ENCODE data around the gene PIK3C3. TPM values are rescaled to one million over a fixed set of nuclear protein-coding genes. Genes with fewer than 3 reads are reported as not detected.
A peak's percentile ranks its signal among the peaks of the same experiment; 100 is the strongest.

PIK3C3 gene
- total RNA-seq, 2 experiments from 2014 or later = 52.6 to 62.1 TPM

DNA sequence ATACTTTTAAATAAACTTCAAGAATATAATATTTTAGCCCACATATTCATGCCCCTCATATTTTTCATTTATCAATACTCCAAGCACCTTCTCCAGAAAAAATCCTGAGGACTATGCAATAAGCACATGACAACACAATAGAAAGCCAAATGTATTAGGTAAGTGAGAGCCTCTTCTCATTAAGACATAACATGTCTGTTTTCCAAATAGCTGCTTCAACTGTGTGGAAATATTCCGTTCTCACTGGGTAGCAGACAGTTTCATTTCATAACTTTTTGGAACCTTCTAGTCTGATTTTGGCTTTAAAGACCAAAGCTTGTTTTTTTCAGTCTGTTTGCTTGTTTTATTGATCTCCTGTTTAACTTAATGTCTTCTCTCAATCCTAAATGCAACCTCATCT is 137.8 kb downstream of the PIK3C3 start:
- H3K36me3 Mint-ChIP-seq (ENCODE audit: low read depth) = no peaks in the 10 kb centered on the region
- H3K27me3 Mint-ChIP-seq = peaks cover 2% of the 10 kb centered on the region
- H3K4me3 Mint-ChIP-seq = no peak overlapping the region
- intact Hi-C loops (cut with micrococcal nuclease) = no loop called here
- H3K4me1 Mint-ChIP-seq (ENCODE audit: low read depth) = no peaks in the 10 kb centered on the region
- no peaks in the 10 kb centered on the region for H3K9me3 Mint-ChIP-seq
- TF ChIP-seq CTCF (IDR thresholded peaks at IDR 0.05) = no peak
- ChIA-PET CTCF (no interaction called here), POLR2A (no interaction called here)
- ATAC-seq (no peak), DNase-seq (no peak)
- no peak overlapping the region for H3K27ac Mint-ChIP-seq

DNA sequence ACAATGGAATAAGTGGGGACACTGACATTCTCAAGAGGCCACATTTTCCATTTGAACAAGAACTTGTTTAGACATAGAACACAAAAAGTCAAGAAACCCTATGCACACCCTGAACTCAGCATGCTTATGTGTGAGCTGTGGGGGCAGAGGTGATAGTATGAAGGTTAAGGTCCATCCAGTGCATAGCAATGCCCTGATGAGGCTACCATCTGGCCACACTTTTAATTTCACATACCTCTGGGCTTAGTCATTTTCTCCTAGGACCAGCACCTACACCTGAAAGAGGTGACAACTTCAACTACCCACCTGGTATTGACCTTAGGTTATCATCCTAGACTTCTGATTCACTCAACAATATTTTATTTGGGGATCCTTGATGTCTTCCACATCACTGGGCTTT is 139.8 kb downstream of the PIK3C3 start:
- intact Hi-C loops (cut with micrococcal nuclease) = no loop called here
- no peak for TF ChIP-seq CTCF (IDR thresholded peaks at IDR 0.05)

GRCh38 chr18:42095732-42096377 is 140.8 kb downstream of the PIK3C3 start:
- DNase-seq = no peak
- POLR2A ChIA-PET = no interaction called here
- H3K4me1 Mint-ChIP-seq (ENCODE audit: low read depth) = no peaks in the 10 kb centered on the region
- no peak overlapping the region for H3K4me3 Mint-ChIP-seq
- no peak for ATAC-seq
- intact Hi-C loops (cut with micrococcal nuclease) = no loop called here
- H3K36me3 Mint-ChIP-seq (ENCODE audit: low read depth) = no peaks in the 10 kb centered on the region
- TF ChIP-seq CTCF (IDR thresholded peaks at IDR 0.05) = no peak
- H3K27me3 Mint-ChIP-seq = peaks cover 2% of the 10 kb centered on the region
- CTCF ChIA-PET = interaction anchor here (0.9 to 1.2 kb wide), 2 partner anchors 19 to 43 kb away, joined by 3 to 5 read pairs; no protein-coding TSS in a partner anchor
- no peaks in the 10 kb centered on the region for H3K9me3 Mint-ChIP-seq
- H3K27ac Mint-ChIP-seq = no peak overlapping the region

More for the DNA sequence above, 139.8 kb downstream of the PIK3C3 start:
- H3K4me1 Mint-ChIP-seq (ENCODE audit: low read depth) = no peaks in the 10 kb centered on the region
- ATAC-seq (no peak), DNase-seq (no peak)
- no peak overlapping the region for H3K27ac Mint-ChIP-seq
- H3K27me3 Mint-ChIP-seq = peaks cover 2% of the 10 kb centered on the region
- H3K36me3 Mint-ChIP-seq (ENCODE audit: low read depth) = no peaks in the 10 kb centered on the region
- no peaks in the 10 kb centered on the region for H3K9me3 Mint-ChIP-seq
- ChIA-PET POLR2A (no interaction called here), CTCF (interaction anchor here (1.5 kb wide), 1 partner anchor 19 kb away, joined by 6 read pairs; no protein-coding TSS in a partner anchor)
- no peak overlapping the region for H3K4me3 Mint-ChIP-seq

DNA sequence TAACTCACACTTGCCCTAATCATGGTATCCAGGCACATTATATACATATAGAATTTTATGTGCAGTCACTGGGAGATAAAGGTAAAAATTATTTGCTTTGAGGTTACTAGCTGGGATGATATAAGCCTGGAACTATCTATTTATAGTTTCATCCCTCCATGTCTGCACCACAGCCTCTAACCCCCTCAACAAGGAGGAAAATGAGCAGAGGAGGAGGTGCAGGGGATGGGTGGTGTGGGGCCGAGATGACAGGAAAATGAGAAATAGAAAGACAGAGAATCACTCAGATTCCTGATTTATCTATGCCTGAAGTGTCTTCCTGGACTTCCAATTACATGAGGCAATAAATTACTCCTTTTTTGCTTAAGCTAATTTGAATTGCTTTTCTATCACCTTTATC is 145.2 kb downstream of the PIK3C3 start:
- intact Hi-C loops (cut with micrococcal nuclease) = no loop called here
- Mint-ChIP-seq H3K9me3 (no peaks in the 10 kb centered on the region), H3K36me3 (ENCODE audit: low read depth) (no peaks in the 10 kb centered on the region), H3K4me3 (no peak overlapping the region), H3K27me3 (peaks cover 2% of the 10 kb centered on the region), H3K4me1 (ENCODE audit: low read depth) (no peaks in the 10 kb centered on the region), H3K27ac (no peak overlapping the region)
- DNase-seq = no peak
- ATAC-seq = no peak
- ChIA-PET CTCF (interaction anchor here (1.5 to 4.1 kb wide), 2 partner anchors 14 to 46 kb away, joined by 9 to 28 read pairs; no protein-coding TSS in a partner anchor), POLR2A (no interaction called here)
- TF ChIP-seq CTCF (IDR thresholded peaks at IDR 0.05) = no peak

DNA sequence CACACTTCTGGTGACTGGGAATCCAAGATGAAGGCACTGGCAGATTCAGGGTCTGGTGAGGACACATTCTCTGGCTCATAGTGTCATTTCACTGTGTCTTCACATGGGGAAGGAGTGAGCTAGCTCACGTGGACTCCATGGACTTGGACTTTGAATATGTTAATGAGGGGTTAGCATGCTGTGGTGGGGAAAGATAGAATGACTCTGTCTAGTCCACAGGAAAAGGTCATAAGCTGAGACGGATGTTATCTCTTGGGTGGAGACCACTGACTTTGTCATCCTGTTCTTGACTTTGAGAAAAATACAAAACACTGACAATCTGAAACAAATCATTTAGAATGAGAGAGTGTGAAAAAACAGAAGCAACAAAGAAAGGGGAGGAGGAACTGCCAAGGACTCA is 145.9 kb downstream of the PIK3C3 start:
- CTCF ChIA-PET = interaction anchor here (1.4 to 4.1 kb wide), 4 partner anchors 12 to 71 kb away, joined by 3 to 28 read pairs (median 6); no protein-coding TSS in a partner anchor
- ATAC-seq = peak; percentile 49
- Mint-ChIP-seq H3K27ac (no peak overlapping the region), H3K4me3 (no peak overlapping the region), H3K4me1 (ENCODE audit: low read depth) (no peaks in the 10 kb centered on the region), H3K9me3 (no peaks in the 10 kb centered on the region), H3K27me3 (peaks cover 2% of the 10 kb centered on the region), H3K36me3 (ENCODE audit: low read depth) (no peaks in the 10 kb centered on the region)
- POLR2A ChIA-PET = no interaction called here
- no peak for DNase-seq
- intact Hi-C loops (cut with micrococcal nuclease) = no loop called here
- TF ChIP-seq CTCF (IDR thresholded peaks at IDR 0.05) = no peak

Measured in activated CD8-positive, alpha-beta T cell treated with anti-CD3 and anti-CD28 coated beads for 36 hours (primary cell).